WI38 (cell line): ENCODE measurements around the gene ANKRD52.

Experiments used
- H3K4me3 ChIP-seq: 2 replicates; pipeline ENCODE4 v1.5.1; 2011; ENCODE audit warnings: low read depth, mild to moderate bottlenecking, control low read depth, low read length
- TF ChIP-seq, protein P1 (sequence below): IDR thresholded peaks from 2 replicates; pipeline ENCODE4 v1.5.1; 2012; ENCODE audit warnings: low read depth, mild to moderate bottlenecking, control low read depth, low read length

Gene ANKRD52

DNA sequence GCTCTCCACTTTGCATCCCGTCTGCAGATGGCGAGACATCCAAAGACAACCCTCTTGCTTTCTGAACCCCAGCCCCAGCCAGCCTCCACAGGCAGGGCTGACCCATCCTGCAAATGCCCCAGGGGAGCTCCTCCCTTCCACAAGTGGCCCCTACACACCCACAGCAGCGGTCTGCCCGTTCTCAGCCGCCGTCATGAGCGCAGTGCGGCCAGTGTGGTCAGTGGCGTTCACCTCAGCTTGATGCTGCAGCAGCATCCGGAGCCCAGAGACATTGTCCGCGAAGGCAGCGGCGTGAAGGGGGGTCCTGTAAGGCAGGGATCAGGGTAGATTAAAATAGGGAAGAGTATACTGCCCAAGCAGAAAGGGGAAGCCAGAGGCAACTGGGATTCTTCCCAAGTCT, 13.7 kb downstream of the ANKRD52 start:
- no peak overlapping the region for H3K4me3 ChIP-seq
- TF ChIP-seq, protein P1, sequence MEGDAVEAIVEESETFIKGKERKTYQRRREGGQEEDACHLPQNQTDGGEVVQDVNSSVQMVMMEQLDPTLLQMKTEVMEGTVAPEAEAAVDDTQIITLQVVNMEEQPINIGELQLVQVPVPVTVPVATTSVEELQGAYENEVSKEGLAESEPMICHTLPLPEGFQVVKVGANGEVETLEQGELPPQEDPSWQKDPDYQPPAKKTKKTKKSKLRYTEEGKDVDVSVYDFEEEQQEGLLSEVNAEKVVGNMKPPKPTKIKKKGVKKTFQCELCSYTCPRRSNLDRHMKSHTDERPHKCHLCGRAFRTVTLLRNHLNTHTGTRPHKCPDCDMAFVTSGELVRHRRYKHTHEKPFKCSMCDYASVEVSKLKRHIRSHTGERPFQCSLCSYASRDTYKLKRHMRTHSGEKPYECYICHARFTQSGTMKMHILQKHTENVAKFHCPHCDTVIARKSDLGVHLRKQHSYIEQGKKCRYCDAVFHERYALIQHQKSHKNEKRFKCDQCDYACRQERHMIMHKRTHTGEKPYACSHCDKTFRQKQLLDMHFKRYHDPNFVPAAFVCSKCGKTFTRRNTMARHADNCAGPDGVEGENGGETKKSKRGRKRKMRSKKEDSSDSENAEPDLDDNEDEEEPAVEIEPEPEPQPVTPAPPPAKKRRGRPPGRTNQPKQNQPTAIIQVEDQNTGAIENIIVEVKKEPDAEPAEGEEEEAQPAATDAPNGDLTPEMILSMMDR, result no peak

DNA sequence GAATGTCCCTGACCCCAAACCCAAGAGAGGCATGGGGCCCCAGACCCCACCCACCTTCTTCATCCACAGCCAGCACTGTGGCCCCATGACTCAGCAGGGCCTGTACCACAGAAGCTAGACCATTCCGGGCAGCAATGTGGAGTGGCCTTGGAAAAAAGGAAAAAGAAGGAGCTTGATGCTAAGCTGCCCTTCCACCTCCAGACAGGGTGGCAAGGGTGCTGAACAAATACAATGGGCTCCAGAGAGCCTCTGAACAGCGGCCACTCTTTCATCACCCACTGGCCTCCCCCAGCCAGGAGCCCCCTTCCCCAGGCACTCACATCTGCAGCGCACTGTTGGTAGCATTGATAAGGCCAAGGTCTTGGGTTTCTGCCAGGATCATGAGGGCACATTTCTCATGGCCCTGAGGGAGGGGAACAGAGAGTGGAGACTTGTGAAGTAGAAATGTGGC, 14.4 kb downstream of the ANKRD52 start:
- H3K4me3 ChIP-seq, result no peak overlapping the region
- TF ChIP-seq, protein P1, result no peak

DNA sequence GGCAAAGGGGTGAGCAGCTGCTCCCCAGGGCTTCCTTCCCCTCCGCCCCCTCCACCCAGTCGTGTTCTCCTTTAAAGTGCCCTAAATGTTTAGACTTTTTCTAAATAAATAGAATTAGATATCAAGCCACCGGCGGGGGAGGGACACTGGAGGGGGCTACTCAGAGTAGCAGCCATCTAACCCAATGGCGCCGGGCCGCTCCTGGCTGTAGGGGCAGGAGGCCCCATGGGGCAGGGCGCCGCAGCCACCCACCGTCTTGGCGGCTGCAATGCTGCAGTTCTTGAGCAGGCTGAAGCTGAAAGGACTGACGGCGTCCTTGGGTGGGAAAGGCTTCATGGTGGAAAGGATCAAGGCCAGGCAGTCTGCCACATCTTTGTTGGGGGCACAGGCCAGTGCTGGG, 15.2 kb downstream of the ANKRD52 start:
- H3K4me3 ChIP-seq, result no peak overlapping the region
- TF ChIP-seq, protein P1, result no peak

DNA sequence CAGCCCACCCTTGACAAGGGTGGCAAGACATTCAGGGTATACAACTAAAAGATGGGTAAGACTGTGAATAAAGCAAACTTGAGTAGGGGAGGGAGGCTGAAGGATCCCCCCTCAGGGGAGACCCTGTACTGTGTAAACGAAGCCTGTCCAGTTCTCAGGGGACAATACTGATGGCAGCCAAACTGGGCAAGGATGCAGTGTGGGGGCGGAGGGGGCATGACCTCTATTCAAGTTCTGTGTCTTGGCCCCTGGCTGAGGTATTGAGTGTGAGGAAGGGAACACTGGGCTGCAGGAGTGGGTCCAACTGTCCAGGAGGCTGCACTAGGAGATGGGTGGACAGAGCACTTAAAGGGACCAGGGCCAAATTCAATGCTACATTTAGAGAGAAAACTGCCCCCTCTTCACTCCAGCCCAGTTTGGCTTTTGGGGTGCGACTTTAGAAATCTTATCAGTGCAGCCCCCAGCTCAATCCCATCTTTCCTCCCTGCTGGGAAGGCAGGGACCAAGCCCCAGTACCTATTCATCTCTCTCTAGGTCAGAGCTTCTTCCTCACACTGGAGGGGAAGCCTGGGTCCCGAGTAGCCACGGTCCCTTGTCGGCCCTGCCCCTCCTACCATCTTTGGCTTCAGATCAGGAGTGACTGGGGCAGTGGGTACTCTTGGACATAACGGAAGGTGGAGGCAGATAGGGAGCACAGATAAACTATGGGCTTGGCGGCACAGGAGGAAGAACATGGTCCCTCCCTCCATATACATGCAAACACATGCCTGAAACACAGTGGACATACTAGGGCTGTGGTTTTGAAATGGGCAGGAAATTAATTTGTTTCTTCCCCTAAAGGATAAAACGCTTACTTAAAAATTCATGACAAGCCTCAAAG, 16.5 kb downstream of the ANKRD52 start:
- no peak overlapping the region for H3K4me3 ChIP-seq
- TF ChIP-seq, protein P1, result no peak

DNA sequence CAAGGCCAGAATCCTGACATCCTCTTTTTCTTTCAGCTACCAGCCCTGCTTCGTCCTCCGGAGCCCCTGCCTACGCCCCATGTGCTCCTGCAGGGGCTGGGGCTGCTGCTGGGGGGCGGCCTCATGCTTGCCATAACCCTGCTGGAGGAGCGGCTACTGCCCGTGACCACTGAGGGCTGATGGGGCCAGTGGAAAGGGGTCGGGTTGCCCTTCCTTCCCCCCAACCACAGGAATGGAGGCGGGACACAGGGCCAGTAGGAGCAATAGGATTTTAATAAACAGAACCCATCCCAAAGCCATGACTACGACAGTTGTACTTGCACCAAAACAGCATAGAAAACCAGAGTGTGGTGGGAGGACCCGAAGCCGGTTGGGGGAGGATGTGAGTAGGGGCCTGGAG, 20.6 kb downstream of the ANKRD52 start:
- TF ChIP-seq, protein P1, result no peak
- H3K4me3 ChIP-seq, result no peak overlapping the region

DNA sequence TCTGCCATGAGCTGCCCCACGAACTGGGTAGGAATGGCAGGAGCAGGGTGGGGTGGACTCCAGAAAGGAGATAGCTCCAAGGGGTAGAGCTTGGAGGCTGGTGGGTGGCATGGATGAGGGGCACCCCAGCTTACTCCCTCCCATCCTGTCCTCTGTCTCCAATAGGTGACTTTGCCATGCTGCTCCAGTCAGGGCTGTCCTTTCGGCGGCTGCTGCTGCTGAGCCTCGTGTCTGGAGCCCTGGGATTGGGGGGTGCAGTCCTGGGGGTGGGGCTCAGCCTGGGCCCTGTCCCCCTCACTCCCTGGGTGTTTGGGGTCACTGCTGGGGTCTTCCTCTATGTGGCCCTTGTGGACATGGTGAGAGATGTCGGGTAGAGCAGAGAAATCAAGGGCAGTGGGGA, 21.2 kb downstream of the ANKRD52 start:
- TF ChIP-seq, protein P1, result no peak
- H3K4me3 ChIP-seq, result no peak overlapping the region

DNA sequence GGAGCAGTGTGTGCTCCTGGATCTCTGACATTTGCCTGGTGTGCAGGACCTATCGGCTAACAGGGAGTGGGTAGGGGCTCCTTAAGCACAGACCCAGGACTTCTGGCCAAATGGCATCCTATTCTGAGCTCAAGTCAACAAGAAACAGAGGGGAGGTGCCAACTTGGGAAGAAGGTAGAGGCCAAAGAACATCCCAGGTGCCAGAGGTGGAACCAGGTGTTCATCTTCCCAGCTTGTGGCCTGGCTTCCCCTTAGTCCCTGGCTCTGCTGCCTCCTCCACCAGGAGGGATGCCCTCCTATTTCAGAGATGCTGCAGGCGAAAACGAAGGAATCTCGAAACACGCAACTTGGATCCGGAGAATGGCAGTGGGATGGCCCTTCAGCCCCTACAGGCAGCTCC, 22.1 kb downstream of the ANKRD52 start:
- TF ChIP-seq, protein P1, result no peak
- no peak overlapping the region for H3K4me3 ChIP-seq
